Measurements from ENCODE around the gene LGMN.
A peak's percentile ranks its signal among the peaks of the same experiment; 100 is the strongest.
"Not testable (repeated sequence)": the region's sequence is repeated elsewhere in the genome, so short reads cannot be mapped to it uniquely, and the experiment has no call there.

The LGMN gene

DNA sequence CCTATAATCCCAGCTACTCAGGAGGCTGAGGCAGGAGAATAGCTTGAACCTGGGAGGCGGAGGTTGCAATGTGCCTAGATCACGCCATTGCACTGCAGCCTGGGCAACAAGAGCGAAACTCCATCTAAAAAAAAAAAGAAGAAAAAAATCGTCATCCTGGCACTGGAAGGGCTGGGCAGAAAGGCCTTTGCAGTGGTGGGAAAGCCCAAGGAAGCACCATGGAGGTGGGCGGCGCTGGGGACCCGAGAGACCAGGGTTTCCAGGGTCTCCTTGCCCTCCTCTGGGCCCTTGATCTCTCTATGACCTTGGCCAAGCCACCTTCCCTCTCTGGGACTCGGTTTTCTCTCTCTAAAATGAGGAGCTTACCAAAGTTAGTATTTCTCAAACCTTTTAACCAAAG lies 65.4 kb downstream of the LGMN start:
- no peaks in the 10 kb centered on the region for H3K36me3 ChIP-seq (ENCODE audit: insufficient read depth, low read length)
- no peak for TF ChIP-seq EZH2 (IDR thresholded peaks at IDR 0.05; ENCODE audit: borderline replicate concordance, low read depth, low read length, severe bottlenecking)
- no peak for TF ChIP-seq CTCF (IDR thresholded peaks at IDR 0.05; ENCODE audit: borderline replicate concordance, extremely low read depth, low read length, poor library complexity, severe bottlenecking)
- no peak overlapping the region for H3K27ac ChIP-seq (ENCODE audit: low read length)
- DNase-seq (no peak), ATAC-seq (ENCODE audit: insufficient read depth, low read depth) (no peak)
- H3K9ac ChIP-seq (ENCODE audit: low read depth, low read length): no peak overlapping the region
- H4K20me1 ChIP-seq (ENCODE audit: insufficient read depth, low read length): no peaks in the 10 kb centered on the region
- no peak overlapping the region for H3K4me2 ChIP-seq (ENCODE audit: insufficient read depth, low read length)
- H3K79me2 ChIP-seq (ENCODE audit: insufficient read depth, low read length): no peaks in the 10 kb centered on the region
- H2AFZ ChIP-seq (ENCODE audit: low read depth, low read length): no peak overlapping the region
- no peaks in the 10 kb centered on the region for H3K9me3 ChIP-seq (ENCODE audit: insufficient read depth, low read length, severe bottlenecking)
- H3K4me3 ChIP-seq (ENCODE audit: low read depth in 1 of 2, low read length in 2 of 2): no peak overlapping the region
- H3K4me1 ChIP-seq (ENCODE audit: insufficient read depth, low read length): no peaks in the 10 kb centered on the region
- no peaks in the 10 kb centered on the region for H3K27me3 ChIP-seq (ENCODE audit: insufficient read depth, low read length, poor library complexity)

DNA sequence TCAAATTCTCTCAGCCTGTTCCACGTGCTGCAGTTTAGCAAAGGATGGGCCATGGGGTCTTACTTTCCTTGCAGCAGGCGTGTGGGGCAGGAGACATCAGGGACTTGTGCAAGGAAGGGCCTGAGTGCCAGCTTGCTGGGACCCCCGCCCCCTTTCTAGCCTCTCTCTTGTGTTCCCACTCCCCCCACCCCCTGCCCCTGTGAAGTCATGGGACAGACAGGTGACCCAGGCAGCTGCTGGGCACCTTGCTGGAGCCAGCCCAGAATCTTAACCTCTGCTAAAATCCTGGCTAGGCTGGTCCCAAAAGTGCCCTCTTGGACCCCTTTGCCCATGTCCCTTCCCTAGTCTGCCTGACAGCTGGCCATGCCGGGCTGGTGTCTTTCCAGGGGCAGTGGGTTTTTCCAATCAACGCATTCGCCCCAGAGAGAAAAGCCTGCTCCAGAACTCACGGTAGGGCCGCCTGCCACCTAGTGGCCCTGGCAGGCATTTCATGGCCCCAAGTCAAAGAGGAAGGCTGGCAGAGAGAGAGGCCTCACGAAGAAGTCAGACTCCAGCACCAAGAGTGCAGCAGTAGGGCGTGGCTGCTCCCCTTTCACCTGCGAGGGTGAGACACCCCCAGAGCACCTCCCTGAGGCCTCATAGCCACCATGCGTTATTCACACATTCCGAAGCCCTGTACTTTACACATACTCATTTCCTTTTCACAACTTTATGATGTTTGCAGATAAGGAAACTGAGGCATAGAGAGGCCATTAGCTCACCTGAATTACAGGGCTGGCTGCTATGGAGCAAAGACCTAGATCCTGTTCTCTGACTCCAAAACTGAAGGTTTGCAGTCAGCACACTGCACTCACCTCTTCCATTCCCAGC lies 67.4 kb downstream of the LGMN start:
- Histone ChIP-seq H4K20me1 (ENCODE audit: insufficient read depth, low read length) (no peaks in the 10 kb centered on the region), H3K9me3 (ENCODE audit: insufficient read depth, low read length, severe bottlenecking) (no peaks in the 10 kb centered on the region), H3K4me3 (ENCODE audit: low read depth in 1 of 2, low read length in 2 of 2) (no peak overlapping the region), H3K27me3 (ENCODE audit: insufficient read depth, low read length, poor library complexity) (no peaks in the 10 kb centered on the region), H3K27ac (ENCODE audit: low read length) (no peak overlapping the region), H3K36me3 (ENCODE audit: insufficient read depth, low read length) (no peaks in the 10 kb centered on the region), H3K79me2 (ENCODE audit: insufficient read depth, low read length) (no peaks in the 10 kb centered on the region), H3K9ac (ENCODE audit: low read depth, low read length) (no peak overlapping the region), H3K4me2 (ENCODE audit: insufficient read depth, low read length) (no peak overlapping the region), H3K4me1 (ENCODE audit: insufficient read depth, low read length) (no peaks in the 10 kb centered on the region), H2AFZ (ENCODE audit: low read depth, low read length) (no peak overlapping the region)
- ATAC-seq (ENCODE audit: insufficient read depth, low read depth): peak; percentile 92
- TF ChIP-seq CTCF (IDR thresholded peaks at IDR 0.05; ENCODE audit: borderline replicate concordance, extremely low read depth, low read length, poor library complexity, severe bottlenecking): peak; percentile 91
- TF ChIP-seq EZH2 (IDR thresholded peaks at IDR 0.05; ENCODE audit: borderline replicate concordance, low read depth, low read length, severe bottlenecking): no peak
- DNase-seq: peak; percentile 63

DNA sequence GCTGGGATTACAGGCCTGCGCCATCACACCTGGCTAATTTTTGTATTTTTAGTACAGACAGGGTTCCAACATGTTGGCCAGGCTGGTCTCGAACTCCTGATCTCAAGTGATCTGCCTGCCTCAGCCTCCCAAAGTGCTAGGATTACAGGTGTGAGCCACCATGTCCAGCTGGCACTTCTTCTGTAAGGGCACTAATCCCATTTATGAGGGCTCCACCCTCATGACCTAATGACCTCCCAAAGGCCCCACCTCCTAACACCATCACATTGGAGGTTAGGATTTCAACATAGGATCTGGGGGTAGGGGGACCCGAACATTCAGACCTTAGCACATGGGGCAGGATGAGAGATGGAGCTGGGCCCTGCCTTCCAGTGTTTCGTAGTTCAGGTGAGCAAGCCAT lies 68.1 kb downstream of the LGMN start:
- not testable (repeated sequence) for H3K4me3 ChIP-seq (ENCODE audit: low read depth in 1 of 2, low read length in 2 of 2); DNase-seq; H3K27ac ChIP-seq (ENCODE audit: low read length); H2AFZ ChIP-seq (ENCODE audit: low read depth, low read length); H3K27me3 ChIP-seq (ENCODE audit: insufficient read depth, low read length, poor library complexity); H3K4me2 ChIP-seq (ENCODE audit: insufficient read depth, low read length); H3K36me3 ChIP-seq (ENCODE audit: insufficient read depth, low read length); ATAC-seq (ENCODE audit: insufficient read depth, low read depth); H3K79me2 ChIP-seq (ENCODE audit: insufficient read depth, low read length); H3K9me3 ChIP-seq (ENCODE audit: insufficient read depth, low read length, severe bottlenecking); H3K4me1 ChIP-seq (ENCODE audit: insufficient read depth, low read length); H4K20me1 ChIP-seq (ENCODE audit: insufficient read depth, low read length); H3K9ac ChIP-seq (ENCODE audit: low read depth, low read length)

GRCh38 chr14:92679246-92679645 lies 69.2 kb downstream of the LGMN start:
- H3K4me1 ChIP-seq (ENCODE audit: insufficient read depth, low read length): no peaks in the 10 kb centered on the region
- DNase-seq: no peak
- no peaks in the 10 kb centered on the region for H3K79me2 ChIP-seq (ENCODE audit: insufficient read depth, low read length)
- H3K4me2 ChIP-seq (ENCODE audit: insufficient read depth, low read length): no peak overlapping the region
- no peak overlapping the region for H3K27ac ChIP-seq (ENCODE audit: low read length)
- ATAC-seq (ENCODE audit: insufficient read depth, low read depth): no peak
- no peaks in the 10 kb centered on the region for H4K20me1 ChIP-seq (ENCODE audit: insufficient read depth, low read length)
- H2AFZ ChIP-seq (ENCODE audit: low read depth, low read length): no peak overlapping the region
- H3K9ac ChIP-seq (ENCODE audit: low read depth, low read length): no peak overlapping the region
- H3K27me3 ChIP-seq (ENCODE audit: insufficient read depth, low read length, poor library complexity): no peaks in the 10 kb centered on the region
- no peak for TF ChIP-seq EZH2 (IDR thresholded peaks at IDR 0.05; ENCODE audit: borderline replicate concordance, low read depth, low read length, severe bottlenecking)
- no peak for TF ChIP-seq CTCF (IDR thresholded peaks at IDR 0.05; ENCODE audit: borderline replicate concordance, extremely low read depth, low read length, poor library complexity, severe bottlenecking)
- no peak overlapping the region for H3K4me3 ChIP-seq (ENCODE audit: low read depth in 1 of 2, low read length in 2 of 2)
- H3K9me3 ChIP-seq (ENCODE audit: insufficient read depth, low read length, severe bottlenecking): no peaks in the 10 kb centered on the region
- H3K36me3 ChIP-seq (ENCODE audit: insufficient read depth, low read length): no peaks in the 10 kb centered on the region

Measured in DND-41 (cell line).